Measurements from ENCODE around the gene OSM.

The OSM gene

GRCh38 chr22:30297991-30298701, 31.5 kb upstream of the OSM start:
- no peak for DNase-seq (ENCODE audit: low read depth)

- no peak for DNase-seq (ENCODE audit: low read depth)
Observed at GRCh38 chr22:30297276-30297990, 30.8 kb upstream of the OSM start.

- no peak for DNase-seq (ENCODE audit: low read depth)
Observed at GRCh38 chr22:30296833-30297232, 30.2 kb upstream of the OSM start.

GRCh38 chr22:30296324-30296723, 29.7 kb upstream of the OSM start:
- DNase-seq (ENCODE audit: low read depth) = no peak

- no peak for DNase-seq (ENCODE audit: low read depth)
Observed at GRCh38 chr22:30295576-30295975, 28.9 kb upstream of the OSM start.

- no peak for DNase-seq (ENCODE audit: low read depth)
Observed at GRCh38 chr22:30294830-30295229, 28.2 kb upstream of the OSM start.

- DNase-seq (ENCODE audit: low read depth) = no peak
Observed at GRCh38 chr22:30294066-30294465, 27.4 kb upstream of the OSM start.

- no peak for DNase-seq (ENCODE audit: low read depth)
Observed at GRCh38 chr22:30293026-30293425, 26.4 kb upstream of the OSM start.

GRCh38 chr22:30292069-30292970, 25.7 kb upstream of the OSM start:
- no peak for DNase-seq (ENCODE audit: low read depth)

- DNase-seq (ENCODE audit: low read depth) = no peak
Observed at GRCh38 chr22:30291058-30291892, 24.6 kb upstream of the OSM start.

- no peak for DNase-seq (ENCODE audit: low read depth)
Observed at GRCh38 chr22:30290342-30291057, 23.8 kb upstream of the OSM start.

- DNase-seq (ENCODE audit: low read depth) = no peak
Observed at GRCh38 chr22:30289980-30290313, 23.3 kb upstream of the OSM start.

- DNase-seq (ENCODE audit: low read depth) = peak; percentile 69
Observed at GRCh38 chr22:30289141-30289979, 22.7 kb upstream of the OSM start, which contains the start of gene CASTOR1. Gene CASTOR1 (minus strand): TSS chr22:30289505. CDS start chr22:30289497, 8 bp downstream.

- DNase-seq (ENCODE audit: low read depth) = no peak
Observed at GRCh38 chr22:30288419-30289140, 21.9 kb upstream of the OSM start.

- DNase-seq (ENCODE audit: low read depth) = peak; percentile 60
Observed at GRCh38 chr22:30287648-30288418, 21.2 kb upstream of the OSM start.

- peak; percentile 82 for DNase-seq (ENCODE audit: low read depth)
Observed at GRCh38 chr22:30286813-30287647, 20.4 kb upstream of the OSM start.

GRCh38 chr22:30286331-30286730, 19.7 kb upstream of the OSM start:
- no peak for DNase-seq (ENCODE audit: low read depth)

GRCh38 chr22:30285846-30286200, 19.2 kb upstream of the OSM start:
- no peak for DNase-seq (ENCODE audit: low read depth)
